ENCODE results near the gene SLC39A7.
A peak's percentile ranks its signal among the peaks of the same experiment; 100 is the strongest.

The SLC39A7 gene

DNA sequence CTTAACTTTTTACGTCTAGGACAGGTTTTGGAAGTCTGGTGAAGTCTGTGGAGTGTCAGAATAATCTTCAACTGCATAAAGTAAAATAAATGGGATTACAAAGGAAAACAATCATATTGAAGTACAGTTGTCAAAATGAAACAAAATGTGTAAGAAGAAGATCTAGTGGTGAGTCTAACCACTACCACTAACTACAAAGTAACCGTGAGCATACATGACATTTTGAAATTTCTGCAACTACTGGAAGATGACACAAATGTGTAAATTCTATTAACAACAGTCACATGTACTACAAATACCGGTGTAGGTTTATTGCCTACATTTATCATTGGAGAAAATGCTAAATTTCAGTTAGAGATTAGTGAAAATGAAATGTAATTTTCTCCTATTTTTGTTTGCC lies 41.3 kb downstream of the SLC39A7 start:
- no peaks in the 10 kb centered on the region for H3K79me1 ChIP-seq (ENCODE audit: low read length)
- no peak overlapping the region for H4K91ac ChIP-seq (ENCODE audit: low read depth, low read length)
- no peak overlapping the region for H3K14ac ChIP-seq (ENCODE audit: low read length)
- H3K4ac ChIP-seq (ENCODE audit: low read depth, low read length): no peak overlapping the region
- H3K4me1 ChIP-seq (ENCODE audit: control insufficient read depth in 1 of 2, insufficient read depth in 2 of 2, low read length in 2 of 2): no peaks in the 10 kb centered on the region
- no peak overlapping the region for H3K18ac ChIP-seq (ENCODE audit: low read length)
- no CpG with 5 or more reads among the region's 3 CpGs for WGBS (ENCODE audit: extremely low coverage, insufficient coverage, insufficient read length)
- H3K23ac ChIP-seq (ENCODE audit: low read length): no peak overlapping the region
- no peak overlapping the region for H2BK12ac ChIP-seq (ENCODE audit: low read length)
- no peaks in the 10 kb centered on the region for H3K9me3 ChIP-seq (ENCODE audit: insufficient read depth, low read depth, low read length)
- H3K9ac ChIP-seq (ENCODE audit: low read length): no peak overlapping the region
- H3K79me2 ChIP-seq (ENCODE audit: control insufficient read depth, insufficient read depth, low read length, poor library complexity): no peaks in the 10 kb centered on the region
- H4K8ac ChIP-seq (ENCODE audit: low read depth, low read length): no peak overlapping the region
- no peak overlapping the region for H4K12ac ChIP-seq (ENCODE audit: low read depth, low read length)
- H3K27ac ChIP-seq (ENCODE audit: low read depth, low read length): no peak overlapping the region
- no peaks in the 10 kb centered on the region for H3K36me3 ChIP-seq (ENCODE audit: control insufficient read depth in 1 of 2, insufficient read depth in 2 of 2, low read length in 2 of 2)
- H3K4me2 ChIP-seq (ENCODE audit: low read length): no peak overlapping the region
- H2AFZ ChIP-seq (ENCODE audit: insufficient read depth, low read length, poor library complexity): no peak overlapping the region
- no peak for DNase-seq
- no peak overlapping the region for H2BK120ac ChIP-seq (ENCODE audit: insufficient read depth, low read length, poor library complexity)
- no peak overlapping the region for H2BK5ac ChIP-seq (ENCODE audit: low read depth, low read length, poor library complexity)
- no peak overlapping the region for H2AK5ac ChIP-seq (ENCODE audit: low read length)
- H3K27me3 ChIP-seq (ENCODE audit: insufficient read depth, low read length): no peaks in the 10 kb centered on the region
- no peak overlapping the region for H3K4me3 ChIP-seq (ENCODE audit: low read depth, low read length)

DNA sequence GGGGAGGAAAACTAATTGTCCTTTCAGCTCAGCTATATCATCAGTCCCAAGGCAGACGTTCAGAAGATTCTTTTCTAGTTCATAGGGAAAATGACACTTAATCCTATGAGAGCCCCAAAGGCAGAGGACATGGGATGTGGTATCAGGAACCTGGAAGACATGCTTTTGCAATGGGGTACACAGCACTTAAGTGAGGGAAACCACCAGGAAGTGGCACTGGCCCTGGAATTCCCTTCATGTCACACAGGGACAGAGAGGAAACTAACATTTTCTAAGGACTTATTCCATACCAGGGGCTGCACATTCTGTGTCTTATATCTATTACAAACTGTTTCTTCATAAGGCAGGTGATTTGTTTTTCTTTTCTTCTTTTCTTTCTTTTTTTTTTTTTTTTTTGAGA lies 42.8 kb downstream of the SLC39A7 start:
- Histone ChIP-seq H3K9ac (ENCODE audit: low read length) (no peak overlapping the region), H3K79me1 (ENCODE audit: low read length) (no peaks in the 10 kb centered on the region), H3K4me1 (ENCODE audit: control insufficient read depth in 1 of 2, insufficient read depth in 2 of 2, low read length in 2 of 2) (peaks cover 1 to 2% of the 10 kb centered on the region in 2 experiments), H3K9me3 (ENCODE audit: insufficient read depth, low read depth, low read length) (no peaks in the 10 kb centered on the region), H3K14ac (ENCODE audit: low read length) (no peak overlapping the region), H3K27me3 (ENCODE audit: insufficient read depth, low read length) (no peaks in the 10 kb centered on the region), H4K91ac (ENCODE audit: low read depth, low read length) (no peak overlapping the region), H2BK12ac (ENCODE audit: low read length) (no peak overlapping the region), H4K12ac (ENCODE audit: low read depth, low read length) (no peak overlapping the region), H3K18ac (ENCODE audit: low read length) (no peak overlapping the region), H3K27ac (ENCODE audit: low read depth, low read length) (no peak overlapping the region), H4K8ac (ENCODE audit: low read depth, low read length) (no peak overlapping the region), H3K23ac (ENCODE audit: low read length) (no peak overlapping the region), H3K36me3 (ENCODE audit: control insufficient read depth in 1 of 2, insufficient read depth in 2 of 2, low read length in 2 of 2) (no peaks in the 10 kb centered on the region), H2BK120ac (ENCODE audit: insufficient read depth, low read length, poor library complexity) (no peak overlapping the region), H2AFZ (ENCODE audit: insufficient read depth, low read length, poor library complexity) (no peak overlapping the region), H3K4ac (ENCODE audit: low read depth, low read length) (no peak overlapping the region), H3K4me3 (ENCODE audit: low read depth, low read length) (no peak overlapping the region), H2BK5ac (ENCODE audit: low read depth, low read length, poor library complexity) (no peak overlapping the region), H2AK5ac (ENCODE audit: low read length) (no peak overlapping the region), H3K79me2 (ENCODE audit: control insufficient read depth, insufficient read depth, low read length, poor library complexity) (no peaks in the 10 kb centered on the region), H3K4me2 (ENCODE audit: low read length) (no peak overlapping the region)
- WGBS (ENCODE audit: extremely low coverage, insufficient coverage, insufficient read length): no CpG with 5 or more reads among the region's 1 CpG
- no peak for DNase-seq

DNA sequence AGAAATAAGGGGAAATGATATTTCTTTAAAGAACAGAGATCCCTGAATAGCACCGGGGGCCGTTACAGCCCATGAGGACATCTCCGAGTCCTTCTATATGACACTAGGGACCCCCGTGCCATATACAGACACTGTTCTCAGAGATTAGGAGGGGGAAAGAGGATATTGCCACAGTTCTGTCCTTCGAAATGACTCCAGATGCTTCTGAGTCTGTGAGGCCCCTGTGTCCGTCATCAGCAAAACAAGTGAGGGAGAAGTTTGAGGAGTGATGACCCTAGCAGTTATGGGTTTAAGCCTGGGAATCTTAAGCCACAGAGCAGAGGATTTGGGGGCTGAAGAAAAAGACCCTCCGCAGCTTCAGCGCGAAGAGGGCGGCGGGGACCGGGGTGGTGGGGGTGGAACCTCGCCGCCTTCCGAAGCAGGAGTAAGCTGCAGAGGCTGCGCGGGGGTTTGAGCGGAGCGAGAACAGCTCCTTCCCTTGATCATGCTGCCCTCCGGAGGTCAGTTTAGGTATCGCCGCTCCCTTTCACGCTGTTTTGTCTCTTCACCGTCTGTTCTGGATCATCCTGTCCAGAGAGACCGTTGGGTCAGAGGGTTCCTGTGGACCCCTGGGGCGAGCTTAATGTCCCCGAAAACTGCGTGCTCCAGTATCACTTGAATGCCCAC lies 47.4 kb downstream of the SLC39A7 start:
- H3K27me3 ChIP-seq (ENCODE audit: insufficient read depth, low read length): no peaks in the 10 kb centered on the region
- no peak overlapping the region for H3K4me3 ChIP-seq (ENCODE audit: low read depth, low read length)
- WGBS (ENCODE audit: extremely low coverage, insufficient coverage, insufficient read length): no CpG with 5 or more reads among the region's 28 CpGs
- H2BK120ac ChIP-seq (ENCODE audit: insufficient read depth, low read length, poor library complexity): no peak overlapping the region
- peak overlapping the region; percentile 91 for H3K4me2 ChIP-seq (ENCODE audit: low read length)
- no peak overlapping the region for H4K8ac ChIP-seq (ENCODE audit: low read depth, low read length)
- H2AK5ac ChIP-seq (ENCODE audit: low read length): no peak overlapping the region
- H3K9me3 ChIP-seq (ENCODE audit: insufficient read depth, low read depth, low read length): no peaks in the 10 kb centered on the region
- peak; percentile 75 to 92 for DNase-seq
- H3K18ac ChIP-seq (ENCODE audit: low read length): no peak overlapping the region
- no peak overlapping the region for H4K91ac ChIP-seq (ENCODE audit: low read depth, low read length)
- H3K27ac ChIP-seq (ENCODE audit: low read depth, low read length): no peak overlapping the region
- no peak overlapping the region for H3K14ac ChIP-seq (ENCODE audit: low read length)
- H2BK5ac ChIP-seq (ENCODE audit: low read depth, low read length, poor library complexity): no peak overlapping the region
- H4K12ac ChIP-seq (ENCODE audit: low read depth, low read length): no peak overlapping the region
- H3K23ac ChIP-seq (ENCODE audit: low read length): no peak overlapping the region
- no peak overlapping the region for H3K9ac ChIP-seq (ENCODE audit: low read length)
- peak overlapping the region; percentile 71 for H2AFZ ChIP-seq (ENCODE audit: insufficient read depth, low read length, poor library complexity)
- peaks cover 6% of the 10 kb centered on the region for H3K79me1 ChIP-seq (ENCODE audit: low read length)
- peaks cover 5% of the 10 kb centered on the region in 2 experiments for H3K36me3 ChIP-seq (ENCODE audit: control insufficient read depth in 1 of 2, insufficient read depth in 2 of 2, low read length in 2 of 2)
- H3K4me1 ChIP-seq (ENCODE audit: control insufficient read depth in 1 of 2, insufficient read depth in 2 of 2, low read length in 2 of 2): peaks cover 12 to 14% of the 10 kb centered on the region in 2 experiments
- no peak overlapping the region for H3K4ac ChIP-seq (ENCODE audit: low read depth, low read length)
- H2BK12ac ChIP-seq (ENCODE audit: low read length): no peak overlapping the region
- H3K79me2 ChIP-seq (ENCODE audit: control insufficient read depth, insufficient read depth, low read length, poor library complexity): no peaks in the 10 kb centered on the region

DNA sequence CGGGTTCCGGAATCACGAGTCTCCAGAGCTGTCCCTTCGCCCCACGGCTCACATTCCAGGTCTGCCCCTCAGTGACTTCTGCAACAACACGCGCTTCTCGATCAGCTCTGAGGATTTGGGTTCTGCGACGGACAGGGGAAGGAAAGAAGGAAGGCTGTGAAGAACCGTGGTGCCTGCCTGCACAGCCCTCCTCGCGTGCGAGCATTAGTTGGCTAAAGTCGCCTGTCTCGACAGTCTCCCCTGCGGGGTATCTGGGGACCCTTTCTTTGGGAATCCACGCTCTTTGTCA lies 47.9 kb downstream of the SLC39A7 start:
- DNase-seq: no peak
- Histone ChIP-seq H3K27ac (ENCODE audit: low read depth, low read length) (no peak overlapping the region), H3K79me1 (ENCODE audit: low read length) (peaks cover 6% of the 10 kb centered on the region), H4K12ac (ENCODE audit: low read depth, low read length) (peak overlapping the region; percentile 1), H2BK120ac (ENCODE audit: insufficient read depth, low read length, poor library complexity) (no peak overlapping the region), H3K18ac (ENCODE audit: low read length) (no peak overlapping the region), H3K27me3 (ENCODE audit: insufficient read depth, low read length) (no peaks in the 10 kb centered on the region), H4K8ac (ENCODE audit: low read depth, low read length) (no peak overlapping the region), H3K4me1 (ENCODE audit: control insufficient read depth in 1 of 2, insufficient read depth in 2 of 2, low read length in 2 of 2) (peaks cover 12 to 14% of the 10 kb centered on the region in 2 experiments), H2AK5ac (ENCODE audit: low read length) (no peak overlapping the region), H3K4me2 (ENCODE audit: low read length) (peak overlapping the region; percentile 91), H3K9me3 (ENCODE audit: insufficient read depth, low read depth, low read length) (no peaks in the 10 kb centered on the region), H3K36me3 (ENCODE audit: control insufficient read depth in 1 of 2, insufficient read depth in 2 of 2, low read length in 2 of 2) (peaks cover 5% of the 10 kb centered on the region in 2 experiments), H3K4me3 (ENCODE audit: low read depth, low read length) (no peak overlapping the region), H3K14ac (ENCODE audit: low read length) (no peak overlapping the region), H3K9ac (ENCODE audit: low read length) (no peak overlapping the region), H4K91ac (ENCODE audit: low read depth, low read length) (no peak overlapping the region), H2BK12ac (ENCODE audit: low read length) (no peak overlapping the region), H2BK5ac (ENCODE audit: low read depth, low read length, poor library complexity) (no peak overlapping the region), H3K79me2 (ENCODE audit: control insufficient read depth, insufficient read depth, low read length, poor library complexity) (no peaks in the 10 kb centered on the region), H2AFZ (ENCODE audit: insufficient read depth, low read length, poor library complexity) (peak overlapping the region; percentile 71), H3K23ac (ENCODE audit: low read length) (no peak overlapping the region), H3K4ac (ENCODE audit: low read depth, low read length) (no peak overlapping the region)
- no CpG with 5 or more reads among the region's 18 CpGs for WGBS (ENCODE audit: extremely low coverage, insufficient coverage, insufficient read length)

Data from trophoblast cell (in vitro differentiated cells and primary cell).